Parathyroid adenoma (tissue), 2 donors: ENCODE measurements around the gene DNM3.
"Not testable (repeated sequence)": the region's sequence is repeated elsewhere in the genome, so short reads cannot be mapped to it uniquely, and the experiment has no call there.

Experiments
- H2AFZ ChIP-seq: fragments of 300-600 bp; sonication (generic); one replicate; pipeline ENCODE4 v1.7.0; 2017; ENCODE audit warnings: antibody characterized with exemption, mild to moderate bottlenecking
- H3K27ac ChIP-seq: fragments of 300-600 bp; sonication (generic); one replicate; pipeline ENCODE4 v1.7.0; 2017
- H3K27me3 ChIP-seq: fragments of 300-600 bp; sonication (generic); one replicate; pipeline ENCODE4 v1.7.0; 2017; ENCODE audit warnings: low read length; ENCODE audit not compliant: control insufficient read depth, insufficient read depth
- H3K36me3 ChIP-seq: fragments of 300-600 bp; sonication (generic); one replicate; pipeline ENCODE4 v1.7.0; 2017; ENCODE audit warnings: low read length; ENCODE audit not compliant: control insufficient read depth, insufficient read depth
- H3K4me1 ChIP-seq: fragments of 300-600 bp; sonication (generic); one replicate; pipeline ENCODE4 v1.7.0; 2017; ENCODE audit warnings: control low read depth
- H3K4me2 ChIP-seq: fragments of 300-600 bp; sonication (generic); one replicate; pipeline ENCODE4 v1.7.0; 2017; ENCODE audit warnings: low read length
- H3K4me3 ChIP-seq: fragments of 300-600 bp; sonication (generic); one replicate; pipeline ENCODE4 v1.7.0; 2017; ENCODE audit warnings: low read depth, low read length
- H3K79me2 ChIP-seq: fragments of 300-600 bp; sonication (generic); one replicate; pipeline ENCODE4 v1.7.0; 2017; ENCODE audit warnings: control low read depth
- H3K9ac ChIP-seq: fragments of 300-600 bp; sonication (generic); one replicate; pipeline ENCODE4 v1.7.0; 2017; ENCODE audit warnings: mild to moderate bottlenecking
- H3K9me3 ChIP-seq: fragments of 300-600 bp; sonication (generic); one replicate; pipeline ENCODE4 v1.7.0; 2017; ENCODE audit warnings: low read length; ENCODE audit not compliant: control insufficient read depth
- TF ChIP-seq, protein P1 (sequence below): fragments of 300-600 bp; sonication (generic); IDR thresholded peaks from one replicate; pipeline ENCODE4 v1.7.0; 2017; ENCODE audit warnings: antibody characterized with exemption, mild to moderate bottlenecking
- donor health status: primary hyperparathyroidism.

Gene DNM3

GRCh38 chr1:172298911-172299310 is 457.6 kb downstream of the DNM3 start:
- H3K79me2 ChIP-seq, result no peaks in the 10 kb centered on the region
- H3K4me1 ChIP-seq, result no peaks in the 10 kb centered on the region
- H2AFZ ChIP-seq, result no peak overlapping the region
- no peak overlapping the region for H3K4me2 ChIP-seq
- no peaks in the 10 kb centered on the region for H3K27me3 ChIP-seq
- no peaks in the 10 kb centered on the region for H3K9me3 ChIP-seq
- no peak overlapping the region for H3K9ac ChIP-seq
- H3K4me3 ChIP-seq, result no peak overlapping the region
- TF ChIP-seq, protein P1, sequence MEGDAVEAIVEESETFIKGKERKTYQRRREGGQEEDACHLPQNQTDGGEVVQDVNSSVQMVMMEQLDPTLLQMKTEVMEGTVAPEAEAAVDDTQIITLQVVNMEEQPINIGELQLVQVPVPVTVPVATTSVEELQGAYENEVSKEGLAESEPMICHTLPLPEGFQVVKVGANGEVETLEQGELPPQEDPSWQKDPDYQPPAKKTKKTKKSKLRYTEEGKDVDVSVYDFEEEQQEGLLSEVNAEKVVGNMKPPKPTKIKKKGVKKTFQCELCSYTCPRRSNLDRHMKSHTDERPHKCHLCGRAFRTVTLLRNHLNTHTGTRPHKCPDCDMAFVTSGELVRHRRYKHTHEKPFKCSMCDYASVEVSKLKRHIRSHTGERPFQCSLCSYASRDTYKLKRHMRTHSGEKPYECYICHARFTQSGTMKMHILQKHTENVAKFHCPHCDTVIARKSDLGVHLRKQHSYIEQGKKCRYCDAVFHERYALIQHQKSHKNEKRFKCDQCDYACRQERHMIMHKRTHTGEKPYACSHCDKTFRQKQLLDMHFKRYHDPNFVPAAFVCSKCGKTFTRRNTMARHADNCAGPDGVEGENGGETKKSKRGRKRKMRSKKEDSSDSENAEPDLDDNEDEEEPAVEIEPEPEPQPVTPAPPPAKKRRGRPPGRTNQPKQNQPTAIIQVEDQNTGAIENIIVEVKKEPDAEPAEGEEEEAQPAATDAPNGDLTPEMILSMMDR, result no peak
- H3K27ac ChIP-seq, result no peak overlapping the region
- no peaks in the 10 kb centered on the region for H3K36me3 ChIP-seq

GRCh38 chr1:172299515-172299914 is 458.2 kb downstream of the DNM3 start:
- no peak overlapping the region for H3K9ac ChIP-seq
- H3K36me3 ChIP-seq, result no peaks in the 10 kb centered on the region
- no peaks in the 10 kb centered on the region for H3K79me2 ChIP-seq
- no peak overlapping the region for H3K27ac ChIP-seq
- no peaks in the 10 kb centered on the region for H3K4me1 ChIP-seq
- H2AFZ ChIP-seq, result no peak overlapping the region
- H3K27me3 ChIP-seq, result no peaks in the 10 kb centered on the region
- TF ChIP-seq, protein P1, result no peak
- H3K9me3 ChIP-seq, result no peaks in the 10 kb centered on the region
- no peak overlapping the region for H3K4me3 ChIP-seq
- no peak overlapping the region for H3K4me2 ChIP-seq

DNA sequence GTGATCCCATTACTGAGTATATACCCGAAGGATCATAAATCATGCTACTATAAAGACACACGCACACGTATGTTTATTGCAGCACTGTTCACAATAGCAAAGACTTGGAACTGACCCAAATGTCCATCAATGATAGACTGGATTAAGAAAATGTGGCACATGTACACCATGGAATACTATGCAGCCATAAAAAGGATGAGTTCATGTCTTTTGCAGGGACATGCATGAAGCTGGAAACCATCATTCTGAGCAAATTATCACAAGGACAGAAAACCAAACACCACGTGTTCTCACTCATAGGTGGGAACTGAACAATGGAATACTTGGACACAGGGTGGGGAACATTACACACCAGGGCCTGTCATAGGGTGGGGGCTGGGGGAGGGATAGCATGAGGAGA is 466.2 kb downstream of the DNM3 start:
- H3K4me2 ChIP-seq, H3K9ac ChIP-seq, H3K36me3 ChIP-seq, H2AFZ ChIP-seq, H3K27me3 ChIP-seq, H3K27ac ChIP-seq, H3K79me2 ChIP-seq, H3K4me1 ChIP-seq, H3K9me3 ChIP-seq, H3K4me3 ChIP-seq: not testable (repeated sequence)

DNA sequence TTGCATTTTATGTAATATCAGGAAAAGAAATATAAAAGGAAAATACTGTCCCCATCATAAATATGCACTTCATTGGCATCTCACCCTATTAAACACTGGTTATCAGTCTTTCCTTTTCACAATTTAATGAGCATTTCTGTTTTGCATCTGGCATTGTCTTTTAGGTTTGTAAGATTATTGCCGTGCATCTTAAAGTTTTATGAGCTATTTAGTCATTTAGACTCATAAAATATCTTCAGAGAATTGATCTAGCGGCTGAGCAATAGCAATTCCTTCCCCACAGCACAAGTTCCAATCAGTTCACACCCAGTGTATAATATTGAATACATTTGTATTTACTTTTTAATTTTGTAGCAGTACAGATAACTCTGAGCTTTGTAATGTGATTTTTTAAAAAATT is 466.8 kb downstream of the DNM3 start:
- no peaks in the 10 kb centered on the region for H3K4me1 ChIP-seq
- H2AFZ ChIP-seq, result no peak overlapping the region
- no peak overlapping the region for H3K4me3 ChIP-seq
- H3K4me2 ChIP-seq, result no peak overlapping the region
- H3K79me2 ChIP-seq, result no peaks in the 10 kb centered on the region
- H3K27ac ChIP-seq, result no peak overlapping the region
- TF ChIP-seq, protein P1, result no peak
- H3K27me3 ChIP-seq, result no peaks in the 10 kb centered on the region
- no peaks in the 10 kb centered on the region for H3K9me3 ChIP-seq
- H3K9ac ChIP-seq, result no peak overlapping the region
- no peaks in the 10 kb centered on the region for H3K36me3 ChIP-seq

GRCh38 chr1:172308577-172308976 is 467.3 kb downstream of the DNM3 start:
- Histone ChIP-seq H3K27ac (no peak overlapping the region), H3K9me3 (no peaks in the 10 kb centered on the region), H3K4me2 (no peak overlapping the region), H3K4me1 (no peaks in the 10 kb centered on the region), H2AFZ (no peak overlapping the region), H3K9ac (no peak overlapping the region), H3K79me2 (no peaks in the 10 kb centered on the region), H3K27me3 (no peaks in the 10 kb centered on the region), H3K4me3 (no peak overlapping the region), H3K36me3 (no peaks in the 10 kb centered on the region)
- TF ChIP-seq, protein P1, result no peak
